HepG2 (cell line): ENCODE results near the gene TANC1. TPM values are rescaled to one million over a fixed set of nuclear protein-coding genes. Genes with fewer than 3 reads are reported as not detected.
"Not testable (repeated sequence)": the region's sequence is repeated elsewhere in the genome, so short reads cannot be mapped to it uniquely, and the experiment has no call there.

Experiments used
- ATAC-seq: fragments of 200-7000 bp; cut with Tn5 transposase; 3 replicates; pipeline ENCODE4 v1.9.1; 2020; ENCODE audit warnings: mild to moderate bottlenecking, moderate library complexity
- BruUV-seq: library from RNA; stranded (reverse); fragments of 400-500 nt; replicated peaks from 2 replicates; lab custom pipeline; 2021; lab: Mats Ljungman, UMichigan
- CTCF ChIA-PET: fragments of 300-600 bp; formaldehyde crosslinking; extraction: SDS; loops from one replicate; lab custom pipeline; 2021; ENCODE audit warnings: low total read pairs, inconsistent platforms, low intra/inter-chr PET ratio; lab: Yijun Ruan, JAX
- POLR2A ChIA-PET: fragments of 350-600 bp; sonication (Branson Sonifier 250); formaldehyde crosslinking; loops from one replicate; lab custom pipeline; 2020; ENCODE audit warnings: antibody characterized with exemption, inconsistent platforms; lab: Yijun Ruan, JAX
- DNase-seq: peaks from one replicate; pipeline ENCODE4 v3.0.0-alpha.2; 2015; ENCODE audit warnings: low spot score
- FAIRE-seq: peaks from 3 replicates; lab custom pipeline; 2011; peaks lifted over from hg19 to GRCh38; lab: Jason Lieb, UNC
- H2AFZ ChIP-seq: one replicate; pipeline ENCODE4 v1.6.1; 2011; ENCODE audit warnings: low read length, inconsistent platforms
- H3K27ac ChIP-seq: fragments of 300-600 bp; 3 replicates; pipeline ENCODE4 v1.8.0; 2011; ENCODE audit warnings: mixed run types, mild to moderate bottlenecking, mixed read lengths, low read length, inconsistent platforms; ENCODE audit not compliant: insufficient read depth; ENCODE audit errors: extremely low read length
- H3K27me3 ChIP-seq, 2 experiments: fragments of 200-600 bp in 1 of 2; 2 replicates in 1 of 2; 3 replicates in 1 of 2; pipeline versions ENCODE4 v1.6.0 to v1.8.0; 2011; ENCODE audit warnings: low read length in 2 of 2, mild to moderate bottlenecking in 2 of 2, moderate library complexity in 2 of 2, inconsistent platforms in 1 of 2; ENCODE audit not compliant: insufficient read depth in 2 of 2, control insufficient read depth in 1 of 2
- H3K36me3 ChIP-seq, 2 experiments: fragments of 200-600 bp in 1 of 2; replicated peaks in 1 of 2; 2 replicates in 1 of 2; 3 replicates in 1 of 2; pipeline versions ENCODE4 v1.5.1 to v1.8.0; 2011; ENCODE audit warnings: low read length in 2 of 2, inconsistent platforms in 1 of 2; ENCODE audit not compliant: insufficient read depth in 2 of 2, control insufficient read depth in 1 of 2
- H3K4me1 ChIP-seq: 2 replicates; pipeline ENCODE4 v1.5.1; 2012; ENCODE audit warnings: low read length, inconsistent platforms; ENCODE audit not compliant: insufficient read depth
- H3K4me2 ChIP-seq: 2 replicates; pipeline ENCODE4 v1.6.0; 2011; ENCODE audit warnings: low read depth, low read length, inconsistent platforms
- H3K4me3 ChIP-seq, 3 experiments: fragments of 200-600 bp in 1 of 3; sonication (generic), shearing (Covaris generic) in 1 of 3; replicated peaks in 1 of 3; 2 replicates each; pipeline ENCODE4 v1.5.1; 2011 to 2016; ENCODE audit warnings: low read length in 3 of 3, inconsistent platforms in 2 of 3, low read depth in 2 of 3, mild to moderate bottlenecking in 2 of 3, control low read depth in 1 of 3, mixed read lengths in 1 of 3; ENCODE audit not compliant: insufficient read depth in 1 of 3
- H3K79me2 ChIP-seq: one replicate; pipeline ENCODE4 v1.6.1; 2011; ENCODE audit warnings: low read length, inconsistent platforms; ENCODE audit not compliant: insufficient read depth
- H3K9ac ChIP-seq: 2 replicates; pipeline ENCODE4 v1.6.0; 2011; ENCODE audit warnings: mild to moderate bottlenecking, low read depth, low read length, inconsistent platforms; ENCODE audit not compliant: insufficient read depth
- H3K9me3 ChIP-seq: 2 replicates; pipeline ENCODE4 v1.5.1; 2012; ENCODE audit warnings: mild to moderate bottlenecking, low read length
- H4K20me1 ChIP-seq: 2 replicates; pipeline ENCODE4 v1.6.0; 2011; ENCODE audit warnings: inconsistent platforms, mild to moderate bottlenecking, low read length, moderate library complexity; ENCODE audit not compliant: insufficient read depth
- RXRB ChIP-seq: IDR thresholded peaks from 2 replicates; pipeline ENCODE4 v1.6.1; 2016; ENCODE audit warnings: borderline replicate concordance, missing genetic modification reagents, missing compliant biosample characterization
- STAG1 ChIP-seq: sonication (generic); formaldehyde crosslinking; IDR thresholded peaks from 2 replicates; pipeline ENCODE4 v1.4.0; 2020; ENCODE audit warnings: missing genetic modification reagents
- WGBS: methylation state at CpG from one replicate; pipeline ENCODE4 v1.1.6; 2017; ENCODE audit warnings: low lambda C conversion rate; 5-methylcytosine and 5-hydroxymethylcytosine counted together
- in situ Hi-C: cut with HindIII; loops from 2 replicates; pipeline ENCODE4 v1.10.0; 2017; ENCODE audit warnings: low pct_unique_long_range_greater_than_20kb; ENCODE audit not compliant: extremely low pct_ligation_motif_present
- intact Hi-C: fragments of 100-400 bp; cut with micrococcal nuclease; formaldehyde crosslinking; loops from one replicate; pipeline ENCODE4 v1.10.0; 2022; ENCODE audit not compliant: unreplicated experiment
- polyA plus RNA-seq, 8 experiments: library from polyadenylated mRNA; depleted of rRNA in 3 of 8; stranded (reverse) in 7 of 8; unstranded in 1 of 8; fragments of >200 nt; fragmentation: Illumina TruSeq in 4 of 8; extraction: Trizol in 4 of 8; gene quantifications; 2 replicates each; pipeline versions ENCODE4 v1.2.1 to v1.2.3, GENCODE V29; 2011 to 2016; ENCODE audit warnings: low read depth in 4 of 8, missing spikeins in 1 of 8, mixed read lengths in 1 of 8; ENCODE audit not compliant: insufficient read depth in 1 of 8
- total RNA-seq, 5 experiments: library from RNA; depleted of rRNA; stranded (reverse); fragments of >200 nt; fragmentation: Illumina TruSeq; extraction: Trizol; gene quantifications; 2 replicates each; pipeline ENCODE4 v1.2.3, GENCODE V29; 2016; ENCODE audit warnings: low read depth in 1 of 5
- TF ChIP-seq, protein P1 (sequence below): sonication (generic); formaldehyde crosslinking; IDR thresholded peaks from 2 replicates; pipeline ENCODE4 v1.5.0; 2020; ENCODE audit warnings: mild to moderate bottlenecking, missing genetic modification reagents, moderate library complexity
- TF ChIP-seq, protein P2 (sequence below): sonication (generic); formaldehyde crosslinking; IDR thresholded peaks from 2 replicates; pipeline ENCODE4 v1.4.0; 2020; ENCODE audit warnings: missing genetic modification reagents, borderline replicate concordance

TANC1 gene
- total and polyA plus RNA-seq, 2 of the 13 experiments (the other 11 are each of a cell fraction or from before 2014, with no cell fraction given) = 2.3 to 5.6 TPM

DNA sequence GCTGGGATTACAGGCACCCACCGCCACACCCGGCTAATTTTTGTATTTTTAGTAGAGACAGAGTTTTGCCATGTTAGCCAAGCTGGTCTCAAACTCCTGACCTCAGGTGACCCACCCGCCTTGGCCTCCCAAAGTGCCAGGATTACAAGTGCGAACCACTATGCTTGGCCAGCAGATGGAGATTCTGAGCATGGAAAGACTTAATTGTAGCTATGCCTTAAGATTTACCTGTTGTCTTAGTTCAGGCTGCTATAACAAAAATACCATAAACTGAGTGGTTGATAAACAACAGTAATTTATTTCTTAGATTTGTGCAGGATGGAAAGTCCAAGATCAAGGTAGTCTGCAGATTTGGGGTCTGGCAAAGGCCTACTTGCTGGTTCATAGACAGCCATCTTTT is 172.4 kb downstream of the TANC1 start:
- DNase-seq = not testable (repeated sequence)
- 89% methylated on average over 4 of the region's 4 CpGs for WGBS

More for the DNA sequence above, 172.4 kb downstream of the TANC1 start:
- H3K4me1 ChIP-seq, H3K4me2 ChIP-seq, H3K36me3 ChIP-seq, H3K27ac ChIP-seq, H3K79me2 ChIP-seq, H3K27me3 ChIP-seq, H3K9me3 ChIP-seq, intact Hi-C loops, BruUV-seq, H3K4me3 ChIP-seq, H2AFZ ChIP-seq, POLR2A ChIA-PET, CTCF ChIA-PET, H3K9ac ChIP-seq, in situ Hi-C loops, FAIRE-seq, H4K20me1 ChIP-seq, ATAC-seq: not testable (repeated sequence)
- TF ChIP-seq, protein P1, sequence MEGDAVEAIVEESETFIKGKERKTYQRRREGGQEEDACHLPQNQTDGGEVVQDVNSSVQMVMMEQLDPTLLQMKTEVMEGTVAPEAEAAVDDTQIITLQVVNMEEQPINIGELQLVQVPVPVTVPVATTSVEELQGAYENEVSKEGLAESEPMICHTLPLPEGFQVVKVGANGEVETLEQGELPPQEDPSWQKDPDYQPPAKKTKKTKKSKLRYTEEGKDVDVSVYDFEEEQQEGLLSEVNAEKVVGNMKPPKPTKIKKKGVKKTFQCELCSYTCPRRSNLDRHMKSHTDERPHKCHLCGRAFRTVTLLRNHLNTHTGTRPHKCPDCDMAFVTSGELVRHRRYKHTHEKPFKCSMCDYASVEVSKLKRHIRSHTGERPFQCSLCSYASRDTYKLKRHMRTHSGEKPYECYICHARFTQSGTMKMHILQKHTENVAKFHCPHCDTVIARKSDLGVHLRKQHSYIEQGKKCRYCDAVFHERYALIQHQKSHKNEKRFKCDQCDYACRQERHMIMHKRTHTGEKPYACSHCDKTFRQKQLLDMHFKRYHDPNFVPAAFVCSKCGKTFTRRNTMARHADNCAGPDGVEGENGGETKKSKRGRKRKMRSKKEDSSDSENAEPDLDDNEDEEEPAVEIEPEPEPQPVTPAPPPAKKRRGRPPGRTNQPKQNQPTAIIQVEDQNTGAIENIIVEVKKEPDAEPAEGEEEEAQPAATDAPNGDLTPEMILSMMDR (CRISPR knock-in tag) = peak; percentile 27; the same call in 1 of the 2 replicates
- TF ChIP-seq, protein P2, sequence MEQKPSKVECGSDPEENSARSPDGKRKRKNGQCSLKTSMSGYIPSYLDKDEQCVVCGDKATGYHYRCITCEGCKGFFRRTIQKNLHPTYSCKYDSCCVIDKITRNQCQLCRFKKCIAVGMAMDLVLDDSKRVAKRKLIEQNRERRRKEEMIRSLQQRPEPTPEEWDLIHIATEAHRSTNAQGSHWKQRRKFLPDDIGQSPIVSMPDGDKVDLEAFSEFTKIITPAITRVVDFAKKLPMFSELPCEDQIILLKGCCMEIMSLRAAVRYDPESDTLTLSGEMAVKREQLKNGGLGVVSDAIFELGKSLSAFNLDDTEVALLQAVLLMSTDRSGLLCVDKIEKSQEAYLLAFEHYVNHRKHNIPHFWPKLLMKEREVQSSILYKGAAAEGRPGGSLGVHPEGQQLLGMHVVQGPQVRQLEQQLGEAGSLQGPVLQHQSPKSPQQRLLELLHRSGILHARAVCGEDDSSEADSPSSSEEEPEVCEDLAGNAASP (CRISPR knock-in tag) = peak; percentile 59; the same call in 1 of the 2 replicates
- TF ChIP-seq STAG1 (CRISPR knock-in tag) (peak; percentile 42), RXRB (0 out of 2 replicates have a peak, but pooled peaks have one; percentile 9)
